GM21717 (cell line): Measurements from ENCODE around the gene MEGF10.

ENCODE experiments used
- ATAC-seq: cut with Tn5 transposase; IDR thresholded peaks from one replicate; pipeline ENCODE4 v1.9.1; 2021; ENCODE audit warnings: mild to moderate bottlenecking, moderate library complexity; ENCODE audit not compliant: unreplicated experiment

Gene MEGF10

GRCh38 chr5:127363403-127363802, 72.8 kb downstream of the MEGF10 start:
- no peak for ATAC-seq

GRCh38 chr5:127367029-127367428, 76.4 kb downstream of the MEGF10 start:
- no peak for ATAC-seq

DNA sequence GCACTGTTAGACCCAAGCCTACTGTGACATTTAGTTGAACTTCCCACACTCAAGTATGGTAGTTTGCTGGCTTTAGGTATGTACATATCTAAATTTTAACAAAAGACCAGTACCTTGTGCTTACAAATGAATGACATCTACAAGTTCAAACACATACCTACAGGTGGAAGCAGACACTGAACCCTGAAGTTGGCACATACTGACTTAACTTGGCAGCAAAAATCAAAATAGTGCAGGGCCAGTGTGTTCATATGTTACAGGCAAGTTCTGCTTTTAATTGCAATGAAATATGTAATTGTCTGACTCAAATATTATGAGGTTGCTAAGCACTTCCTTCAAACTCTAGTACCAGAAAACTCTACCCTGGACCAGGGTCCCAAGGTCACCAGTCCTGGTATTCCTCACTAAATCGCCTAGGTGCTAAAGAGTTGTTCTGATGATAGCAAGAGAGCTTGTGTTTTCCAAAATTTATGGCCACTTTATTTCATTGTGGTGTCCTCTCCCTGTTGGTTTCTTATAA, 77.4 kb downstream of the MEGF10 start:
- no peak for ATAC-seq

DNA sequence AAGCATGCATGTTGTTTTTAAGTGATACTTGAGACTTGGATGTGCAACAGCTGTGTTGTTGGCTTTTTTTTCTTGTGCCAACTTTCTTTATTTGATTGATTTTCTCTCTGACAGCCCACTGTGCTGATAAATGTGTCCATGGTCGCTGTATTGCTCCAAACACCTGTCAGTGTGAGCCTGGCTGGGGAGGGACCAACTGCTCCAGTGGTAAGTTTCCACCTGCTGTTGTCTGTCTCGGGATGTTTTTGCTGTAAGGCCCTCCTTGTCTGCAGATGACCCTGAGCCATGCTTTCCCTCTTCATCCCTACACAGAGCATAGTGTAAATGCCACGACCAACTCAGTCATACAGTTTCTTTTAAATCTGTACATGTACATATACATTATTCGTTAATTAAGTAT, 79.2 kb downstream of the MEGF10 start:
- no peak for ATAC-seq

- ATAC-seq = no peak
Observed at GRCh38 chr5:127370631-127371030, 80.0 kb downstream of the MEGF10 start.

DNA sequence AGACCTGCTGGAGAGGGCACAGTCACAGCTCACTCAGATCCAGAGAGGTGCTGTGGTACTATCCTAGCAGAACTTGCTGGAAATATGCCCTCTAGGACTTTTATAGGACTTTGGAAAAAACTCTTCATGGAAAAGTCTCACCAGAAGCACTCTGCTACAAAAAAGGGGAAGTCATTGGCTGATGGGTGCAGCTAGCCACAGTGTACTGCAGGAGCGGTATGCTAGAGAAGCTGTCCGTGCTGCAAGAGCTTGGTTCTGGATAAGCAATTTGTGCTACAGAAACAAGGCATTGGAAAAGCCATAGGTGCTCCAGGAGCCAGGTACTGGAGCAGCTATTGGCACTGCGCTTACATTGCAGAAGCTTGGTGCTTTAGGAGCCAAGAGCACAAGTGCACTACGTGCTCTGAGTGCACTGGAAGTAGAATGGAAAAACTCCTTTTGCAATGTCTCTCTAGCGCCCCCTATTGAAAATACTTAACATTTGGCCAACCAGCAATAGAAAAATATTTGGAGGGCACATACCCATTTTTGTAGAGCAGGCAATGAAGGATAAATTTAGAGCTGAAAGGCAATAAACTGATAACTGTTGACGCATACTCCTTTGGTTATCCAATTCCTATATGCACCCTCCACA, 83.4 kb downstream of the MEGF10 start:
- ATAC-seq = no peak

DNA sequence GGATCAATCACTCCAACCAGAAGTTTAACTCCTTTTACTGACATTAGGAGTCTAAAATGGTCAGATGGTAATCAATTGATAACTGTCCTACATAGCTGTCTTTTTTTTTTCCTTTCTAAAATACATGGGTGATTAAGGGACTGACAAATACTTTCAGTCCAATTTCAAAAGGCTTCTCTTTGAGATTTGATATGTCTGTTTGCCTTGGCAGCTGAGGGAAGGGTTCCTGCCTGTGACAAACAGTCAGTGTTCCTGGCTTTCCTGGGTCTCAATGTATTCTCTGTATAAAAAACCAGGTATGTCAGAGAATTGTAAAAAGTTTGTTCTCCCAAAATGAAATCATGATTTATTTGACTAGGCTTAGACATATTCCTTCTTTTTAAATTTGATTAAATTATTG, 84.5 kb downstream of the MEGF10 start:
- ATAC-seq = no peak

DNA sequence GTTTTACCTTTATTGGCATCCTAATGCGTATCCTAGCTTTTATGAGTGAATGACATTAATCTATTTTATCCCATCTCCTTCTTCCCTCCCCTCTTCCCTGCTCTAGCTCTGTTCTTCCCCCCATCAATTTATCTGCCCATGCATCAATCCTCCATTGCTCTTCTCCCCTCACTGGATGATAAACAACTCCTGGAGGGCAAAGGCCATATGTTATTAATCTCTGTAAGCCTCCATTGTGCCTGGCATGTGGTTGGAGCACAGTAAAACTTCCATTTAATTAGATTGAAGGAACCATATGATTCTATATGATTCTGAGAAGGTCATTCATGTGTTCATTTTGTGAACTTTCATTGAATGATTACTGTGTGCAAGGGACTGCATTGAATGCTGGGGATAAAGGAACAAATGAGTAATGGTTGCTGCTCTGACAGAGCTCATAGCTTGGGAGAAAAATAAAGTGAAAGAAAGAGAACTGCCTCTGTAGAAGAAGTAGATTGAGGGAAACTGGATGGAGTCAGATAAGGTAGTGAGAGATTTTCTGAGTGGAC, 85.0 kb downstream of the MEGF10 start:
- no peak for ATAC-seq

DNA sequence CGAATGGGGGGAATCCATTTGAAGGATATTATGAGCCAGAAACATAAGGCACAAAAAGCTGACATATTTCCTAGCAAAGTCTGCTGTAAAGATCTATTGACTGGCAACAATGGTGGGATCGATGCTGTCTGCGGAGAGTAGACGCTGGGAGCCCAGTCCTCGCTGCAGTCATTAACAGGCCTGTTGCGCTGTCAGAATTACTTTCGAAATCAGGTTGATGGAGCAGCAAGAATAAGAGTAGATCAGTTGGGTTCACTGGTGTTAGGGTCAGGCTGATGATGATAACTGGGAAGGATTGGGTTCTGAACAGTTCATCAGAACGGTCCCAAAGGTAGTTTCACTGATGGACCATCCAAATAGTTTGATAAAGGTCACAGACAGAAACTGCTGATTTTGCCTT, 87.1 kb downstream of the MEGF10 start:
- ATAC-seq = no peak

GRCh38 chr5:127385936-127386335, 95.3 kb downstream of the MEGF10 start:
- ATAC-seq = no peak

DNA sequence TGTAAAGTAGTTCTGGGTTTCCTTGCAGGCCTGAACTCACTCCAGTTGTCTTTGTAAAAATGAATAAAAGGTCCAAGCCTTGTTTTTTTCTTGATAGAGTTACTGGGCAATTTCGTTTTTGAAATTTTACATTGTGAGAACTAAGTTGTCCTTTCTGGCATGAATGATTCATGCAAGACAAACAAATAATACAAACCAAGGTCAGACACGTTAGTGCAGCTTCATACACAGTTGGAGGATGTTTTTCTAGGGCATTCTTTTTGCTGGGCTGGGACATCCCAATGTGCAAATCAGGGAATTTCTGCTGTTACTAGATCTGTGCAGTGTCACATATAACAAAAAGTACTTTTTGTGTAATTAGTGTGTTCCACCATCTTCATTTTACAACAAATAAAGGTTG, 96.0 kb downstream of the MEGF10 start:
- ATAC-seq = no peak

DNA sequence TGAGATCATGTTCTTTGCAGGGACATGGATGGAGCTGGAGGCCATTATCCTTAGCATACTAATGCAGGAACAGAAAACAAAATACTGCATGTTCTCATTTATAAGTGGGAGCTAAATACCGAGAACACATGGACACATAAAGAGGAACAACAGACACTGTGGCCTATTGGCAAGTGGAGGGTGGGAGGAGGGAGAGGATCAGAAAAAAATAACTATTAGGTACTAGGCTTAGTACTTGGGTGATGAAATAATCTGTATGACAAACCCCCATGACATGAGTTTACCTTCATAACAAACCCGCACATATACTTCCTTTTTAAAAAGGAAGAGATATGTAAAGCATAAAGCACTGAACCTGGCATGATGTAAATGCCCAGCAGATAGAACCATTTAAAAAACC, 99.0 kb downstream of the MEGF10 start:
- ATAC-seq = no peak

- ATAC-seq = no peak
Observed at GRCh38 chr5:127392762-127393161, 102.2 kb downstream of the MEGF10 start.

GRCh38 chr5:127396490-127397155, 106.0 kb downstream of the MEGF10 start:
- no peak for ATAC-seq

DNA sequence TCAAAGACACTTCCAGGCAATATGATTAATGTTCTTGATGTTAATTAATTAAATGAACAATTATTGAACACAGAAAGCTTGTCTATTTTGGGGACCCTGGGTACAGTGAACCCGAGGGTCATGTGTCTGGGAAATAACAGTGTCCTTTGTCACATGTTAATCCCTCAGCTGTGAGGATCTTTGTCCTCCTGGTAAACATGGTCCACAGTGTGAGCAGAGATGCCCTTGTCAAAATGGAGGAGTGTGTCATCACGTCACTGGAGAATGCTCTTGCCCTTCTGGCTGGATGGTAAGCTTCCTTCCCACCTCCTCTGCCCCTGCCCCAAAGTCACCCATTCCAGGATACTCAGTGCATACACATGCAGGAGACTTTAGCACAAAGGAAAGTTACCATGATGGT, 107.9 kb downstream of the MEGF10 start:
- no peak for ATAC-seq

DNA sequence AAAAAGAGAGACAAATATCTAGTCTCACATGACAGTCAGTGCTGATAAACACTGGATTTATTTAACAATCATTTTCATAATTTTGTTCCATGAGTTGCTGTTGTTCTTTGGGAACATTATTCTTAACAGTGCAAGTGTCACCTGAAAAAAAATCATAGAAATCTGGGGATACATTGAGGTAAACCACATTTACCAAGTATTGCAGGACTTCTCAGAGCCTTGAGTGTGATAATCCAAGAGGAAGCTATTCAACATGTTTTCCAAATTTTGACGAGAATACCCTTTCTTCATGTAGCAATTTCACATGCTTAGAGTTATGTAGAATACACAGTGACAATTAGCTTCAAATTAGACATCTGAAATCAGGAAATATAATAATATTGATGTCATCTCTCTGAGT, 108.5 kb downstream of the MEGF10 start:
- ATAC-seq = no peak

- ATAC-seq = no peak
Observed at GRCh38 chr5:127400539-127400938, 109.9 kb downstream of the MEGF10 start.

DNA sequence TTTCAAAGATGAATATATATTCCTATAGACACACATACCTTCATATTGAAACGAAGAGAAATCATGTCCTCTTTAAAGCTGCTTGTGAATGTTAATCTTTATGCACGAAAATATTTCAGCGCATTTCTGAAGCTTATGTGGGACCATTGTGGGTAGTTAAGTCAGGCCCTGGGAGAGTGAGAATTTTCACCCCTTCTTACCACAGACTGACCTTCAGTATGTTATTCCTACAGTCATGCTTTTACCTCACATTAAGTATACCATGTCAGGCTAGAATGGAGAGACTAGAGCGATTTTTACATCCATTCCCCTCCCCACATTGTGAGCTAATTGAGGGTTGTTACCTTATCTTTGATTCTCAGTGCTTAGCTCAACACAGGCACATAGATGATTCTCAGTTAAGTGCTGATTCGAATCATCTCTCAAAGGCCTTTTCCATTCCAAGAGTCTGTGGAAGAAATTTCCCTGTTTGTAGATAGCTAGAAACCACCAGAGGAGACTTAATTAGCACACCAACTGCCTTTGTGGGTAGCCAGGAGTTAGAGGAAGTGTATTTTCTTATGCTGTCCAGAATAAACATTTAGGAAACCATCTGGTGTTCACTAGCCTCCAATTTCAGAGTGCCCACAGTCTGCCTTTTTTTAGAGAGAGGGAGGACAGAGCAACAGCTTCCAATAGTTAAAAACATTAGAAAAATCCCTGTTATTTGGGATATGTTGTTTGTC, 110.5 kb downstream of the MEGF10 start:
- ATAC-seq = no peak

GRCh38 chr5:127402361-127402760, 111.8 kb downstream of the MEGF10 start:
- ATAC-seq = no peak

GRCh38 chr5:127404190-127404589, 113.6 kb downstream of the MEGF10 start:
- no peak for ATAC-seq

- no peak for ATAC-seq
Observed at GRCh38 chr5:127406326-127407121, 115.9 kb downstream of the MEGF10 start.
